Measurements from ENCODE around the gene PLCD1.
A peak's percentile ranks its signal among the peaks of the same experiment; 100 is the strongest.
"Not testable (repeated sequence)": the region's sequence is repeated elsewhere in the genome, so short reads cannot be mapped to it uniquely, and the experiment has no call there.

The PLCD1 gene

GRCh38 chr3:37986479-37987314 is 42.7 kb downstream of the PLCD1 start:
- no peak for DNase-seq (ENCODE audit: low read depth in 2 of 2)

- no peak for DNase-seq (ENCODE audit: low read depth in 2 of 2)
Observed at GRCh38 chr3:37985637-37986320, 43.7 kb downstream of the PLCD1 start.

GRCh38 chr3:37984596-37984995 is 44.8 kb downstream of the PLCD1 start:
- DNase-seq (ENCODE audit: low read depth in 2 of 2): no peak

GRCh38 chr3:37984051-37984450 is 45.4 kb downstream of the PLCD1 start:
- no peak for DNase-seq (ENCODE audit: low read depth in 2 of 2)

GRCh38 chr3:37982331-37982730 is 47.1 kb downstream of the PLCD1 start:
- DNase-seq (ENCODE audit: low read depth in 2 of 2): no peak

- no peak for DNase-seq (ENCODE audit: low read depth in 2 of 2)
Observed at GRCh38 chr3:37981348-37981664, 48.1 kb downstream of the PLCD1 start.

- no peak for DNase-seq (ENCODE audit: low read depth in 2 of 2)
Observed at GRCh38 chr3:37980462-37981347, 48.7 kb downstream of the PLCD1 start.

- DNase-seq (ENCODE audit: low read depth in 2 of 2): no peak
Observed at GRCh38 chr3:37979541-37980461, 49.6 kb downstream of the PLCD1 start.

GRCh38 chr3:37974121-37975083 is 55.0 kb downstream of the PLCD1 start:
- DNase-seq (ENCODE audit: low read depth in 2 of 2): peak in 1 of 2 experiments; percentile 26

- DNase-seq (ENCODE audit: low read depth in 2 of 2): no peak
Observed at GRCh38 chr3:37973246-37974054, 56.0 kb downstream of the PLCD1 start.

GRCh38 chr3:37972056-37972455 is 57.4 kb downstream of the PLCD1 start:
- not testable (repeated sequence) for DNase-seq (ENCODE audit: low read depth in 2 of 2)

GRCh38 chr3:37971467-37971866 is 58.0 kb downstream of the PLCD1 start:
- no peak for DNase-seq (ENCODE audit: low read depth in 2 of 2)

- DNase-seq (ENCODE audit: low read depth in 2 of 2): no peak
Observed at GRCh38 chr3:37970802-37971201, 58.6 kb downstream of the PLCD1 start.

GRCh38 chr3:37969596-37970100 is 59.8 kb downstream of the PLCD1 start:
- DNase-seq (ENCODE audit: low read depth in 2 of 2): no peak

GRCh38 chr3:37968813-37969595 is 60.4 kb downstream of the PLCD1 start:
- DNase-seq (ENCODE audit: low read depth in 2 of 2): no peak

GRCh38 chr3:37968199-37968598 is 61.2 kb downstream of the PLCD1 start:
- no peak for DNase-seq (ENCODE audit: low read depth in 2 of 2)

- peak in 1 of 2 experiments; percentile 26 for DNase-seq (ENCODE audit: low read depth in 2 of 2)
Observed at GRCh38 chr3:37967260-37967881, 62.1 kb downstream of the PLCD1 start.

- no peak for DNase-seq (ENCODE audit: low read depth in 2 of 2)
Observed at GRCh38 chr3:37964716-37965115, 64.7 kb downstream of the PLCD1 start.
